Panc1 (cell line): Measurements from ENCODE around the gene ASCL1. TPM values are rescaled to one million over a fixed set of nuclear protein-coding genes. Genes with fewer than 3 reads are reported as not detected.

Experiments used
- ATAC-seq: fragments of 200-7000 bp; cut with Tn5 transposase; 2 replicates; pipeline ENCODE4 v1.9.1; 2020; ENCODE audit warnings: mild to moderate bottlenecking, moderate library complexity
- BruUV-seq: library from RNA; stranded (reverse); fragments of 400-500 nt; replicated peaks from 2 replicates; lab custom pipeline; 2021; lab: Mats Ljungman, UMichigan
- CTCF ChIA-PET: fragments of 300-600 bp; sonication (Branson Sonifier 250); formaldehyde crosslinking; loops from one replicate; lab custom pipeline; 2022; ENCODE audit warnings: antibody characterized with exemption; lab: Charles Lee
- POLR2A ChIA-PET: fragments of 300-600 bp; sonication (Branson Sonifier 250); formaldehyde crosslinking; loops from one replicate; lab custom pipeline; 2022; ENCODE audit warnings: antibody characterized with exemption; lab: Charles Lee
- DNase-seq: peaks from one replicate; pipeline ENCODE4 v3.0.0-alpha.2; 2010; ENCODE audit warnings: low read depth, low spot score
- H3K27ac ChIP-seq: 2 replicates; pipeline ENCODE4 v1.5.1; 2011; ENCODE audit warnings: mild to moderate bottlenecking, low read length, inconsistent platforms
- H3K27me3 ChIP-seq: fragments of 200-500 bp; sonication (Bioruptor generic); 2 replicates; pipeline ENCODE4 v1.6.0; 2014; ENCODE audit warnings: low read length, inconsistent platforms; ENCODE audit not compliant: control insufficient read depth, insufficient read depth
- H3K36me3 ChIP-seq: fragments of 200-500 bp; sonication (Bioruptor generic); 2 replicates; pipeline ENCODE4 v1.5.1; 2014; ENCODE audit warnings: inconsistent platforms, mild to moderate bottlenecking, low read length, moderate library complexity; ENCODE audit not compliant: control insufficient read depth, insufficient read depth
- H3K4me1 ChIP-seq: 2 replicates; pipeline ENCODE4 v1.5.1; 2011; ENCODE audit warnings: inconsistent platforms, mild to moderate bottlenecking, low read length, moderate library complexity; ENCODE audit not compliant: control insufficient read depth, insufficient read depth
- H3K4me3 ChIP-seq, 2 experiments: 2 replicates each; pipeline ENCODE4 v1.5.1; 2011 to 2012; ENCODE audit warnings: low read depth in 2 of 2, low read length in 2 of 2, mild to moderate bottlenecking in 2 of 2, inconsistent platforms in 1 of 2, moderate library complexity in 1 of 2
- H3K9me3 ChIP-seq: fragments of 200-500 bp; sonication (Bioruptor generic); 2 replicates; pipeline ENCODE4 v1.5.1; 2014; ENCODE audit warnings: low read depth, mild to moderate bottlenecking, inconsistent platforms, low read length, moderate library complexity; ENCODE audit not compliant: control insufficient read depth, insufficient read depth
- POLR2AphosphoS5 ChIP-seq: IDR thresholded peaks from 2 replicates; pipeline ENCODE4 v1.6.1; 2012; ENCODE audit warnings: mild to moderate bottlenecking, low read depth, low read length, moderate library complexity
- SIN3A ChIP-seq: IDR thresholded peaks from 2 replicates; pipeline ENCODE4 v1.6.1; 2012; ENCODE audit warnings: low read depth, mild to moderate bottlenecking, low read length, moderate library complexity, borderline replicate concordance; ENCODE audit not compliant: insufficient read depth
- TCF7L2 ChIP-seq: IDR thresholded peaks from 2 replicates; pipeline ENCODE4 v1.6.1; 2011; ENCODE audit warnings: mild to moderate bottlenecking, low read depth, low read length, inconsistent platforms
- in situ Hi-C: cut with HindIII; loops from 2 replicates; pipeline ENCODE4 v1.10.0; 2016; ENCODE audit warnings: low sequenced_read_pairs, low pct_unique_long_range_greater_than_20kb
- intact Hi-C: fragments of 100-400 bp; cut with micrococcal nuclease; formaldehyde crosslinking; loops from one replicate; pipeline ENCODE4 v1.10.0; 2022; ENCODE audit not compliant: unreplicated experiment
- total RNA-seq: library from RNA; stranded (reverse); gene quantifications from one replicate; pipeline ENCODE4 v1.2.1, GENCODE V29; 2021; ENCODE audit not compliant: unreplicated experiment
- TF ChIP-seq, protein P1 (sequence below), 2 experiments: IDR thresholded peaks; 2 replicates each; pipeline ENCODE4 v1.6.1; 2011 to 2012; ENCODE audit warnings: low read depth in 2 of 2, control low read depth in 1 of 2, low read length in 1 of 2, mild to moderate bottlenecking in 1 of 2, moderate library complexity in 1 of 2; ENCODE audit not compliant: insufficient read depth in 1 of 2
- TF ChIP-seq, protein P2 (sequence below): fragments of 450-650 bp; IDR thresholded peaks from 2 replicates; pipeline ENCODE4 v1.5.1; 2017; ENCODE audit warnings: mild to moderate bottlenecking

Gene ASCL1
- total RNA-seq, 1 experiment from 2014 or later, result not detected

GRCh38 chr12:102956738-102957327, 641 bp upstream of the ASCL1 start:
- no peak for ATAC-seq
- CTCF ChIA-PET, result interaction anchor here (0.6 kb wide), 1 partner anchor 771 kb away, joined by 3 read pairs; no protein-coding TSS in a partner anchor
- no peak overlapping the region; a peak in 1 of 4 replicates for H3K4me3 ChIP-seq
- H3K36me3 ChIP-seq, result no peaks in the 10 kb centered on the region
- H3K9me3 ChIP-seq, result no peaks in the 10 kb centered on the region
- no TSS peak for BruUV-seq
- H3K27me3 ChIP-seq, result peaks cover 12% of the 10 kb centered on the region
- no peaks in the 10 kb centered on the region for H3K4me1 ChIP-seq
- no peak for DNase-seq
- POLR2A ChIA-PET, result no interaction called here
- intact Hi-C loops (no loop called here), in situ Hi-C loops (no loop called here)
- no peak overlapping the region for H3K27ac ChIP-seq
- TF ChIP-seq, protein P1, sequence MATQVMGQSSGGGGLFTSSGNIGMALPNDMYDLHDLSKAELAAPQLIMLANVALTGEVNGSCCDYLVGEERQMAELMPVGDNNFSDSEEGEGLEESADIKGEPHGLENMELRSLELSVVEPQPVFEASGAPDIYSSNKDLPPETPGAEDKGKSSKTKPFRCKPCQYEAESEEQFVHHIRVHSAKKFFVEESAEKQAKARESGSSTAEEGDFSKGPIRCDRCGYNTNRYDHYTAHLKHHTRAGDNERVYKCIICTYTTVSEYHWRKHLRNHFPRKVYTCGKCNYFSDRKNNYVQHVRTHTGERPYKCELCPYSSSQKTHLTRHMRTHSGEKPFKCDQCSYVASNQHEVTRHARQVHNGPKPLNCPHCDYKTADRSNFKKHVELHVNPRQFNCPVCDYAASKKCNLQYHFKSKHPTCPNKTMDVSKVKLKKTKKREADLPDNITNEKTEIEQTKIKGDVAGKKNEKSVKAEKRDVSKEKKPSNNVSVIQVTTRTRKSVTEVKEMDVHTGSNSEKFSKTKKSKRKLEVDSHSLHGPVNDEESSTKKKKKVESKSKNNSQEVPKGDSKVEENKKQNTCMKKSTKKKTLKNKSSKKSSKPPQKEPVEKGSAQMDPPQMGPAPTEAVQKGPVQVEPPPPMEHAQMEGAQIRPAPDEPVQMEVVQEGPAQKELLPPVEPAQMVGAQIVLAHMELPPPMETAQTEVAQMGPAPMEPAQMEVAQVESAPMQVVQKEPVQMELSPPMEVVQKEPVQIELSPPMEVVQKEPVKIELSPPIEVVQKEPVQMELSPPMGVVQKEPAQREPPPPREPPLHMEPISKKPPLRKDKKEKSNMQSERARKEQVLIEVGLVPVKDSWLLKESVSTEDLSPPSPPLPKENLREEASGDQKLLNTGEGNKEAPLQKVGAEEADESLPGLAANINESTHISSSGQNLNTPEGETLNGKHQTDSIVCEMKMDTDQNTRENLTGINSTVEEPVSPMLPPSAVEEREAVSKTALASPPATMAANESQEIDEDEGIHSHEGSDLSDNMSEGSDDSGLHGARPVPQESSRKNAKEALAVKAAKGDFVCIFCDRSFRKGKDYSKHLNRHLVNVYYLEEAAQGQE (IDR thresholded peaks at IDR 0.05; ENCODE audit: insufficient read depth in 1 of 2, low read depth in 2 of 2, low read length in 1 of 2), result no peak
- TF ChIP-seq, protein P2, sequence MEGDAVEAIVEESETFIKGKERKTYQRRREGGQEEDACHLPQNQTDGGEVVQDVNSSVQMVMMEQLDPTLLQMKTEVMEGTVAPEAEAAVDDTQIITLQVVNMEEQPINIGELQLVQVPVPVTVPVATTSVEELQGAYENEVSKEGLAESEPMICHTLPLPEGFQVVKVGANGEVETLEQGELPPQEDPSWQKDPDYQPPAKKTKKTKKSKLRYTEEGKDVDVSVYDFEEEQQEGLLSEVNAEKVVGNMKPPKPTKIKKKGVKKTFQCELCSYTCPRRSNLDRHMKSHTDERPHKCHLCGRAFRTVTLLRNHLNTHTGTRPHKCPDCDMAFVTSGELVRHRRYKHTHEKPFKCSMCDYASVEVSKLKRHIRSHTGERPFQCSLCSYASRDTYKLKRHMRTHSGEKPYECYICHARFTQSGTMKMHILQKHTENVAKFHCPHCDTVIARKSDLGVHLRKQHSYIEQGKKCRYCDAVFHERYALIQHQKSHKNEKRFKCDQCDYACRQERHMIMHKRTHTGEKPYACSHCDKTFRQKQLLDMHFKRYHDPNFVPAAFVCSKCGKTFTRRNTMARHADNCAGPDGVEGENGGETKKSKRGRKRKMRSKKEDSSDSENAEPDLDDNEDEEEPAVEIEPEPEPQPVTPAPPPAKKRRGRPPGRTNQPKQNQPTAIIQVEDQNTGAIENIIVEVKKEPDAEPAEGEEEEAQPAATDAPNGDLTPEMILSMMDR, result no peak
- TF ChIP-seq TCF7L2 (no peak), SIN3A (no peak), POLR2AphosphoS5 (no peak)

DNA sequence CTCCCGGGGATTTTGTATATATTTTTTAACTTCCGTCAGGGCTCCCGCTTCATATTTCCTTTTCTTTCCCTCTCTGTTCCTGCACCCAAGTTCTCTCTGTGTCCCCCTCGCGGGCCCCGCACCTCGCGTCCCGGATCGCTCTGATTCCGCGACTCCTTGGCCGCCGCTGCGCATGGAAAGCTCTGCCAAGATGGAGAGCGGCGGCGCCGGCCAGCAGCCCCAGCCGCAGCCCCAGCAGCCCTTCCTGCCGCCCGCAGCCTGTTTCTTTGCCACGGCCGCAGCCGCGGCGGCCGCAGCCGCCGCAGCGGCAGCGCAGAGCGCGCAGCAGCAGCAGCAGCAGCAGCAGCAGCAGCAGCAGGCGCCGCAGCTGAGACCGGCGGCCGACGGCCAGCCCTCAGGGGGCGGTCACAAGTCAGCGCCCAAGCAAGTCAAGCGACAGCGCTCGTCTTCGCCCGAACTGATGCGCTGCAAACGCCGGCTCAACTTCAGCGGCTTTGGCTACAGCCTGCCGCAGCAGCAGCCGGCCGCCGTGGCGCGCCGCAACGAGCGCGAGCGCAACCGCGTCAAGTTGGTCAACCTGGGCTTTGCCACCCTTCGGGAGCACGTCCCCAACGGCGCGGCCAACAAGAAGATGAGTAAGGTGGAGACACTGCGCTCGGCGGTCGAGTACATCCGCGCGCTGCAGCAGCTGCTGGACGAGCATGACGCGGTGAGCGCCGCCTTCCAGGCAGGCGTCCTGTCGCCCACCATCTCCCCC, 777 bp downstream of the ASCL1 start:
- ChIA-PET POLR2A (no interaction called here), CTCF (no interaction called here)
- Histone ChIP-seq H3K9me3 (no peaks in the 10 kb centered on the region), H3K27me3 (peaks cover 16% of the 10 kb centered on the region), H3K36me3 (no peaks in the 10 kb centered on the region), H3K27ac (no peak overlapping the region), H3K4me1 (no peaks in the 10 kb centered on the region), H3K4me3 (peak overlapping the region; percentile 23 to 35)
- no peak for TF ChIP-seq SIN3A
- TF ChIP-seq TCF7L2, result no peak
- no peak for TF ChIP-seq POLR2AphosphoS5
- intact Hi-C loops (no loop called here), in situ Hi-C loops (no loop called here)
- DNase-seq (no peak), ATAC-seq (no peak)
- BruUV-seq, result no TSS peak

GRCh38 chr12:102958830-102959176, 1.3 kb downstream of the ASCL1 start:
- no peak for TF ChIP-seq SIN3A
- TF ChIP-seq, protein P1 (IDR thresholded peaks at IDR 0.05; ENCODE audit: insufficient read depth in 1 of 2, low read depth in 2 of 2, low read length in 1 of 2), result no peak
- no peak for TF ChIP-seq TCF7L2
- TF ChIP-seq, protein P2, result no peak
- no peak for TF ChIP-seq POLR2AphosphoS5
- Histone ChIP-seq H3K4me1 (no peaks in the 10 kb centered on the region), H3K27ac (no peak overlapping the region), H3K36me3 (no peaks in the 10 kb centered on the region), H3K9me3 (no peaks in the 10 kb centered on the region), H3K27me3 (peaks cover 19% of the 10 kb centered on the region), H3K4me3 (no peak overlapping the region)
- ChIA-PET CTCF (no interaction called here), POLR2A (no interaction called here)
- in situ Hi-C loops, result no loop called here
- BruUV-seq, result no TSS peak
- intact Hi-C loops, result no loop called here
- ATAC-seq (no peak), DNase-seq (no peak)
